Activated CD4-positive, alpha-beta T cell treated with anti-CD3 and anti-CD28 coated beads for 4 hours (primary cell): Measurements from ENCODE around the gene SH3BP1.

Source experiments
- DNase-seq, 2 donors: peaks; one replicate each; pipeline ENCODE4 v3.0.0-alpha.2; 2020

Gene SH3BP1

DNA sequence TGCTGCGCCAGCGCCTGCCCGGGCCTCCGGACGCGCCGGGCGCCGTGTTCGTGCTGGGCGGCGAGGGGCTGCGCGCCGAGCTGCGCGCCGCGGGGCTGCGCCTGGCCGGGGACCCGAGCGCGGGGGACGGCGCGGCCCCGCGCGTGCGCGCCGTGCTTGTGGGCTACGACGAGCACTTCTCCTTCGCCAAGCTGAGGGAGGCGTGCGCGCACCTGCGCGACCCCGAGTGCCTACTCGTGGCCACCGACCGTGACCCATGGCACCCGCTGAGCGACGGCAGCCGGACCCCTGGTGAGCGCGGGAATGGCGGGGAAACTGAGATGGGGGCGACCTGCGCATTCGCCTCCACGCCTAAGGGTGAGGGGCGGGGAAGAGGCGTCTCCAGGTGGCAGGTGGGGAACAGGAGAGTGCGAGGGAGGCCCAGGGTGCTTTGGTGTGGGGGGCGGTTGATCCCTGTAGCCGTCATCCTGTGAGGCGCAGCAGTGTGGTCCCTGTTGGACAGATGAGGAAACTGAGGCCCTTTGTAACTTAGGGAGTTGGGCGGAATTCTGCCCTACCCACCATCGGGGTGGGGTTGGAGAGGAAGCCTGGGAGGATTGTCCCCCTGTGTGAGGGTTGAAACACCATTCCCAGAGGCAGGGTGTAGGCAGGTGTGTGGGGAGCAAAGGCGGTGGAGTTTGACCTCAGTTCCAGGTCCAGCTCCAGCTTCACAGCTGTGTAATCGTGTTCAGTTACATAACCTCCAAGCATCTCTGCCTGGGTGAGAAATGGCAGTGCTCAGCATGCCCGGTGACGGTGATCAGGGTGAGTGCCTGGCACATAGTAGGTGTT, 19.8 kb downstream of the SH3BP1 start:
- DNase-seq = no peak

DNA sequence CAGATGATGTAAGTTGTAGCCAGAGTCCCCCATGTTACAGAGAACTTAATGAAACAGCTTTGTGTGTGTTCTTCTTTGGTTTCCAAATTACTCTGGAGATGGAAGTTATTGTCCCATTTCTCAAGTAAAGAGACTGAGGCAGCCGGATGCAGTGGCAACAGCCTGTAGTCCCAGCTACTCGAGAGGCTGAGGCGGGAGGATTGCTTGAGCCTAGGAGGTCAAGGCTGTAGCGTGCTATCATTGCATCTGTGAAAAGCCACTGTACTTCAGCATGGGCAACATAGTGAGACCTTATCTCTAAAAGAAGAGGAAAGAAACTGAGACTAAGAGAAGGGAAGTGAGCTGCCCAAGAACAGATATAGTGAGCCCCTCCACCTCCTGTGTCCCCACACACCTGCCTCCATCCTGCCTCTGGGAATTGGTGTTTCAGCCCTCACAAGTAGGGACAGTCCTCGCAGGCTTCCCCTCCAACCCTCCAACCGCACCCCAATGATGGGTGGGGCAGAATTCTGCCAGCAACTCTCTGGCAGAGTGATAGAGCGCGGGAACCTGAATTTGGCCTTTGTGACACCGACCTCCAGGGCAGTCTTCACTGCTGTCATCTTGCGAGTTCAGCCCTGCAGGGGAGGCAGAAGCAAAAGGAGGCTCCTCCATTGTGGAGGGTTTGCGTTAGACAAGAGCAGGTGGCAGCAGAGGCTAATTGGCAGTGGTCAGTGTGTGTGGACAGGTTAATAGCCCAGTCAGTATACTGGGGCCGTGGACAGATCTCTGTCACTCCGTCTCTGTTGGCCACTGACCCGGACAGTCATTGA, 20.6 kb downstream of the SH3BP1 start:
- DNase-seq = no peak

DNA sequence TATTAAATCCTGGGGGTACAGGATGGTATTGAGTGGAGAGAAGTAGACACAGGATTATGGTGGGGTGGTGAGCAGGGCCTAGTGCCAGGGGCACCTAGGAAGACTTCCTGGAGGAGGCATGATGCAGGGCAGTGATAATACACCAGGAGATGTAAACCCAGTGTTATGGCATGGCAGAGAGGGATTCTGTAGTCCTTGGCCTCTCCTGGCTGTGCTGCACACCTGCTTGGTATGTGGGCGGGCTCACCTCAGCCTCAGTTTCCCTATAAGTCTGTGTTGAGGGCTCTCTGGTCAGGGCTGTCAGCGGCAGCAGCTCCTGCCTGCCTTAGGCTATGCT, 21.2 kb downstream of the SH3BP1 start:
- DNase-seq = no peak

DNA sequence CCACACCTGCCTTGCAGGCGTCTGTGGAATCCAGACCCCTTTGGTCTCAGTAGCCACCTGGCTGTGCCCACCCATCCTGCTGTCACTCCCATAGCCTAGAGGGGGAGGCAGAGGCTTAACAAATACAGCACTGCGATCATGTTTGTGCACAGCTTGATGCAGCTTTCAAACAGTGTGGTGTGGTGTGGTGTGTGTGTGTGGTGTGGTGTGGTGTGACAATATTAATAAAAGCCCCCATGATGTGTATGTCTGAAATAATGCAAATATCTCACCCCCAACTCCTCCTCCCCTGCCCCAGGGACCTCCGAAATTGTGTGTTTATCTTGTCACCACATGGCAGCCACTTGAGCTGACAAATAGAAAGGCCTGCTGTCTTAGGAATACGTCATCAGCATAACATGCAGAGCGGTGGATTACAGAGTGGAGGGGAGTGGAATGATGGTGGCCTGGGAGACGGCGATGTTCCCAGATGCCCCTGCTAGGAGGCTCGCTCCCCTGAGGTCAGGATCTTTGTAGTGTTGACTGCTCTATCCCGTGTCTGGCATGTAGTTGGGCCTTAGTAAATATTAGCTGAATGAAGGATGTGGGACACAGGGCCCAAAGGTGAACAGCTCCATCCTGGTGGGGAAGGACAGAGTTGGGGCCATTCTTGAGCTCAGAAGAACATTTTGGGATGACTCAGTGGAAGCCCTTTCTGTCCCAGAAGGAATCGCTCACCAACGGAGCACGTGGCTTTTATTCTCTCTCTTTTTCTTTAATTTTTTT, 21.9 kb downstream of the SH3BP1 start:
- no peak for DNase-seq

DNA sequence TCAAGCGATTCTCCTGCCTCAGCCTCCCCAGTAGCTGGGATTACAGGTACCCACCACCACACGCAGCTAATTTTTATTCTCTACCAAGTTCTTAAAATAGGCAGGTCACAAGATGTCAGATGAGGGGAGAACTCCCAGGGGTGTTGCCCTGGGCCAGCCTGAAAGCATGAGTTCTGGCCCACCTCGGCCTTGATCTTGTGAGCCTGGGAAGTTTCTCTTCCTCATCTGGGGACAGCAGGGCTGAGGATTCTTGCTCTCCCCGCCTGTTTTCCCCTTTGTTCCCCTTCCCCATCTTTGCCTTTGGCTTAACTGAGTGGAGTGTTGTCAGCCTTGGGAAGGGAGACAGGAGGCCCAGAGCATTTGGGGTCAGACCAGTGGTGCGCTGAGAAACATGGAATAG, 22.6 kb downstream of the SH3BP1 start:
- DNase-seq = no peak

DNA sequence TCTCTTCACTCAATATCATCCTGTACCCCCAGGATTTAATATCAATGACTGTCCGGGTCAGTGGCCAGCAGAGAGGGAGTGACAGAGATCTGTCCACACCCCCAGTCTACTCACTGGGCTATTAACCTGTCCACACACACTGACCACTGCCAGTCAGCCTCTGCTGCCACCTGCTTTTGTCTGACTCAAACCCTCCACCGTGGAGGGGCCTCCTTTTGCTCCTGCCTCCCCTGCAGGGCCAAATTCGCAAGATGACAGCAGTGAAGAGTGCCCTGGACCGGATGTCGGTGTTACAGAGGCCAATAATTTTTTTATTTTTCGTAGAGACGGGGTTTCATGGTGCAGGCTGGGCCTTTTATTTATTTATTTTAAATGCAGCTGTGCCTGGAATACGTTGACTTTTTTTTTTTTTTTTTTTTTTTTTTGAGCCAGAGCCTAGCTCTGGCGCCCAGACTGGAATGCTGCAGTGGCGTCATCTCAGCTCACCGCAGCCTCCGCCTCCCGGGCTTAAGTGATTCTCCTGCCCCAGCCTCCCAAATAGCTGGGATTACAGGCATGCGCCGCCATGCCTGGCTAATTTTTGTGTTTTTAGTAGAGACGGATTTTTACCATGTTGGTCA, 24.2 kb downstream of the SH3BP1 start:
- no peak for DNase-seq

DNA sequence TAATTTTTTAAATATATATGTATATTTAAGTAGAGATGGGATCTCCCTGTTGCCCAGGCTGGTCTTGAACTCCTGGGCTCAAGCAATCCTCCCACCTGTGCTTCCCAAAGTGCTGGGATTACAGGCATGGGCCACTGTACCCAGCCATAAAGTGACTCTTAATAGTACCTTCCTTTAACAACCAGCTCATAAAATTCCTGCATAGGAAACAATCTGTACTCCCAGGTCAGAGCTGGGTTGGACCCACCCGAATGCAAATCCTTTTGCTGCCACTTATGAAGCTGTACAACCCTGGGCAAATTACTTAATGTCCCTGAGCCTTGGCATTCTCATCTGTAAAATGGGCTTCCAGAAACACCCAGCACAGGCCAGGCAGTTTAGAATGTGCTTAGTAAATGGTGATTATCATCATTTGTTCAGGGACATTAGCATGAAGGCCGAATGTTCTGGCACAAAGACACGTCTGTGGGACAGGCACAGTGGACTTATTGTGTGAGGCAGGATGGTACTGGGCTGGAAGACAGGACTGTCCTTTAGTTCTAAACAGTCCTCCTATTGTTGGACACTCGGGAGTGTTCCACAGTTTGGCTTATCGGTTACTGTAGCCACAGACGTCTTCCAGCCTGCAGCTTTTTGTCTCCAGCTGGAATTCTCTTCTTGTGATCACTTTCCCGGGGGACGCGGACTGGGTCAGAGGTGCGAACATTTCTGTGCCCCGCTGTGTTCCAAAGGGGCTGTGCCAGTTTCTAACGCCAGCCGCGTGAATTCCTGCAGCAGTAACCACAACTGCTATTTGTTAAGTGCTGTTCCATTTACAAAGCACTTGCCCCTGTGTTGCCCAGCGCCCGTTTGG, 25.0 kb downstream of the SH3BP1 start:
- DNase-seq = no peak

DNA sequence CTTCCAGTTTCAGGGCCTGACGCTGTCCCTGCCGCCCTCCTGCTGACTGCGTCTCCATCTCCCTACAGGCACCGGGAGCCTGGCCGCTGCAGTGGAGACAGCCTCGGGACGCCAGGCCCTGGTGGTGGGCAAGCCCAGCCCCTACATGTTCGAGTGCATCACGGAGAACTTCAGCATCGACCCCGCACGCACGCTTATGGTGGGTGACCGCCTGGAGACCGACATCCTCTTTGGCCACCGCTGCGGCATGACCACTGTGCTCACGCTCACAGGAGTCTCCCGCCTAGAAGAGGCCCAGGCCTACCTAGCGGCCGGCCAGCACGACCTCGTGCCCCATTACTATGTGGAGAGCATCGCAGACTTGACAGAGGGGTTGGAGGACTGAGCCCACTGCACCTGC, 26.0 kb downstream of the SH3BP1 start:
- DNase-seq = no peak

DNA sequence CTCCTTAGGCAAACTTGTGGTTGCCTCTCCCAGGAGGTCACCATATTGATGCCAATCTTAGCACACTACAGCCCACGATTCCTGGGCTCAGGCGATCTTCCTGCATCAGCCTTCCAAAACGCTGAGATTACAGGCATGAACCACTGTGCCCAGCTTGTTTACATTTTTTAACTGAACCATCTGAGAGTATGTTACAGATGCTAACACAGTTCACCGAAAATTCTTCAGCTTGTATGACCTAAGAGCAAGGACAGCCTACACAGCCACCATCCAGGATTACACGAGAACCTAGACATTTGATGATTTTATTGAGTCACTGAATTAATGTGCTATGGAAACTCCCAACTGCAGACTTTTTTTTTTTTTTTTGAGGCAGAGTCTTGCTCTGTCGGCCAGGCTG, 30.1 kb downstream of the SH3BP1 start:
- DNase-seq = no peak

DNA sequence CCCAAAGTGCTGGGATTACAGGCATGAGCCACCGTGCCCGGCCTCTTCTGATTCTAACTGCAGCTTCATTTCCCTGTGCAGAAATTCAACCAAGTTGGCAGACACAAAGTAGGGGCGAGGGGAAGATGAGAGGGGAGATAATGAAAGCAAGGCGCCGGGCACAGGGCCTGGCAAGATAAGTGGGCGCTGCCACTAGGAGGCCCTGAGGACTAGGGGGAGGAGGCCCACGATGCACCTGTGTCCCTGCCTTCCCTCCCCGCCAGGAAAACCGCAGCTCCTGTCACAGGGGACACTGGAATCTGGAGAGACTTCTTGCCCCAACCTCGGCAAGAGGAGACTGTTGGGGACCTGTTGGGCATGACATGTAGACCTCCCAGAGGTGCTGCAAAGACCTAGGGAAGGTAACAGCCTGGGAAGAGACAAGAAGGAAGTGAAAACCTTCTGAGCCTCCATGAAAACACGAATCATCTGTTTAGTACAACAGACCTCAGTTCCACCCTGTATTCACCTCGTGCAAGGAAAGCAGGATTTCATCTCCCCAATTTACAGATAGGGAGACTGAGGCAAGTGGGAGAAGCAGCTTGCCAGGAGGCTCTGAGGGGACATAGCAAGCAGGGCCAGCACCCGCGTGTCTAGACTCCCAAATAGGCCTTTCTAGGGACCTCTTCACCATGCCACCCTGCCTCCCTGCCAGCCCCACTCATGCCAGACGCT, 32.9 kb downstream of the SH3BP1 start:
- DNase-seq = no peak

DNA sequence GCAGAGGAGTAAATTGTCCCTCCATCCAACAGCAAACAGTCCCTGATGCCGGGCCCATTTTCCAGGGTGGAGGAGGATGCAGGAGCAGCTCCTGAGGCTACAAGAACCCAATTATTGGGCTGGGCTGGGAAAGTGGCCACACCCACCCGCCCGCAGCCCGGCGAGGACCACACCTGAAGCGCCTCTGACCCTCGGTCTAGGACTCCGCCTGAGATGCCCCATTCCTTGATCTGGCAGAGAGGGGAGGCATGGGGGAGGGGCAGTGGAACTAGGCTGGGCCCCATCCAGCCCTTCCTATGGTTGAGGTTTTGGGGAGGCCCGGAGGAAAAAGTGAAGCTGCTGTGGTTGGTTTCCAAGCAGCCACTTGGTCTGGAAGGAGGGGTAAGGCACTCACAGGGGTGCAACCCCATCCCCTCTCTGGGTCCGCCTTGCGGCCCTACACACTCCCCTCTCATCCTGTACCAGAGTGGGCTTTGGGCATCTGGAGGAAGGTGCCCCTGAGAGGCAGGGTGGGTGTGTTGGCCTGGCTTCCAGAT, 33.5 kb downstream of the SH3BP1 start:
- DNase-seq = no peak

DNA sequence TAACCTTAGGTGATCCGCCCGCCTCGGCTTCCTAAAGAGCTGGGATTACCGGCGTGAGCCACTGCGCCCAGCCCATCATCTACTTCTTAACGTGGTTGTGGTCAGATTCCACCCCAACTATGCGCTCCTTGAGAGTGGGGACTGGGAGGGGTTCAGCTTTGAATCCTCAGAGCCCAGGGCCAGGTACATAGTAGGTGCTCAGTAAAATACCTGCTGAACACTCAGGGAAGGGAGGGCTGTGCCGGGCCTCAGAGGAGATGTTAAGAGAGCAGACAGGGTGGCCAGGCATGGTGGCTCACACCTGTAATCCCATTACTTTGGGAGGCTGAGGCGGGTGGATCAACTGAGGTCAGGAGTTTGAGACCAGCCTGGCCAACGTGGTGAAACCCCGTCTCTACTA, 34.8 kb downstream of the SH3BP1 start:
- DNase-seq = no peak

DNA sequence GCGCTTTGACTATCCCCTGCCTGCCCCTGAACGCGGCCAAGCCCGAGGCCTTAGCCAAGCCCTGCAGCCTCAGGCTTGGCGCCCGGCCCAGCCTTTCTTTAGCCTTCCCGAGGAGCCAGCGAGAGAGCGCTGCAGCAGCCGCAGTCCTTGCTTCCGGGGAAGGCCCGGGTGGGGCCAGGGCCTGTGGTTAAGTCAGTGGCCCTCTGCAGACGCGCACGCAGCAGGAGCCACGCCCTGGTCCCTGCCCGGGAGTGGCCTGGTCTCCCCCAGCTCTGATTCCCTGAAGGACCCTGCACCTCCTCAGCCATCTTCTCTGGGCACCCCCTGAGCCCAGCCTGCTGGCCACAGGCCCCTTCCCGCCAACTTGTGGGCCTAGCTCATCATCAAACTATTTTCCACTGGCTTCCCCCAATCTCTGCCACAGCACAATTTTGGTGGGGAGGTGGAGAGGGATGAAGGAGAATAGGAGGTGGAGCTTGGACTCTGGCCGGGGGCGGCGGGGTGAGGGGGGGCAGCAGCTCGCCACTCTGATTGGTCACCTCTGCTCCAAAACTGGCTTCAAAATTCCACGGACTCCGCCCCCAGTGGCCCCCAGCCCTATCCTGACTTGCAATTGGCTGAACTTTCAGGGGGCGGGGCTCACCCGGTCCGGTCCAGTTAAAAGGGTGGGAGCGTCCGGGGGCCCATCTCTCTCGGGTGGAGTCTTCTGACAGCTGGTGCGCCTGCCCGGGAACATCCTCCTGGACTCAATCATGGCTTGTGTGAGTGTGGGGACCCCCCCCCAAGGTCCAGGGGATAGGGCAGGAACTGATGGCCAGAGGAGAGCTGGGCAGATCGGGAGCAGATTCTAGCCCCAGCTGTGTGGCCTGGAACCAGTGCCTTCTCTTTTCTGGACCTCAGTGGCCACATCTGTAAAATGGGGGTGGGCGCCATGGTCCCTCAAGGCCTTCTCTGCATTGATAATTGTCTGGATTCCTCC, 35.8 kb downstream of the SH3BP1 start, which contains the start of gene LGALS1:
Gene LGALS1, plus strand, starts transcription at position 686 of the 979 bp plus-strand sequence. Its CDS starts 67 bp downstream, at position 753.
- peak; percentile 31 to 45 for DNase-seq

DNA sequence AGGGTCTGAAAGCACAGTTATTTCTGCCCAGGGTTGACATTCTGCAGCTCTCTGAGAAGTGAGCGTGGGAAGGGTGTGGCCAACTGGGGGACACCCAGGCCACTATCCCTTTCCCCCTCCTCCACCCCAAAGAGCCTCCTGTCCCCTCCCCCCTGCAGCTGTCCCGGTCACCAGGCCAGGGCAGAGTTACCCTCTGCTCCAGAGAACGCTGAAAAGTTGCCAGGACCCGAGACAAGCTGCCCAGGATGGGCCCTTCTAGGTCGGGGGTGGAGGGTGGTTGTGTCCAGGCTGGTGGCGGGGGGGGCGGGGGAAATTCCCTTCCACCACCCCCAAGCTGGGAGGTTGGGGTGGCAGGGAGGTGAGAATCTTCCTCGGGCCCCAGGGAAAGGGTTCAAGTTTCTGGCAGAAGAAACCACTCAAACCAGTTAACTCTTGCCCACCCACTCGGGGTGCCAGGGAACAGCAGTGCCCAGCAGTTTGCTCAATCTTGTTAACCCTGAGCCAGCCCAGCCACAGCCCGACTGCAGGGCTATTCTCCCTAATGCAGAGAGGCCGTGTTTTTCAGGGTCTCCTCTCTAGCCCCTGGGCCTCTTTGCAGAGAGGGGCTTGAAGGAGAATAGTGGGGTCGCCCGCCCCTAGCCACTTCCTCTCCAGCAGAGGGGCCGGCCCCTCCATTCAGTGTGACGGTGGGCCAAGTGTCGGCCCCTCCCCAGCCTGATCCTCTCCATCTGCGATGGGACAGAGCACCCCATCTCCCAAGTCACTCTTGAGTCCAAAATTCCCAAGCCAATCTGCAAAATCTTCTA, 36.7 kb downstream of the SH3BP1 start:
- DNase-seq = peak in 1 of 2 donors; percentile 25

DNA sequence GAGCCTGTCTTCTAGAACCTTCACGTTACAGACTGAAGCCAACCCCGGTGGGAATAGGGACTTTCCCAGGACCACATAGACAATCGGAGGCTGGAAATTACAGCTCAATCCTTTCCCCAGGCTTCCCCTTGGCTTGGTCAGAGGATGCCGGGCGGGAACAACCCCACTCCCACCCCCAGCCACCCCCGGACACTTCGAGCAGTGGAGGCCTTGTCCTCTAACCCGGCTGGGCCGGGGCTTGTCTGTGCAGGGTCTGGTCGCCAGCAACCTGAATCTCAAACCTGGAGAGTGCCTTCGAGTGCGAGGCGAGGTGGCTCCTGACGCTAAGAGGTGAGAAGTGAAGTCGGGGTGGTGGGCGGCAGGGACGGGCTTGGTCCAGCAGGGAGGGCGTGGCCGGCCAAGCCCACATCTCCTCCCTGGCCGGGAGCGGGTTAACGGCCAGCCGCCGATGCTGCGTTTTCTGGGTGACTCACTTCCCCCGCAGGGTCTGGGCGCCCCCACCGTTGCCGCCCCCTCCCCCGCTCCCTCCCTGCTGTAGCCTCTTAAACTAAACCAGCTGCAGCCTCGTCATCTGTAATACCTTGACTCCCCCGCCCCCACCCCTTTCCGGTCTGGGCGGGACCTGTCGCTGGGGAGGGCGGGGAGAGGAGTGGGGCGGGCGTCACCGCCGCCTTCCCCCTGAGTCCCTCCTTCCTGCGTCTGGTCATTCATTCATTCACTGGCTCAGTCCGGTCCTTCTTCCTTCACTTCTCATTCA, 37.4 kb downstream of the SH3BP1 start:
- peak; percentile 96 to 97 for DNase-seq

DNA sequence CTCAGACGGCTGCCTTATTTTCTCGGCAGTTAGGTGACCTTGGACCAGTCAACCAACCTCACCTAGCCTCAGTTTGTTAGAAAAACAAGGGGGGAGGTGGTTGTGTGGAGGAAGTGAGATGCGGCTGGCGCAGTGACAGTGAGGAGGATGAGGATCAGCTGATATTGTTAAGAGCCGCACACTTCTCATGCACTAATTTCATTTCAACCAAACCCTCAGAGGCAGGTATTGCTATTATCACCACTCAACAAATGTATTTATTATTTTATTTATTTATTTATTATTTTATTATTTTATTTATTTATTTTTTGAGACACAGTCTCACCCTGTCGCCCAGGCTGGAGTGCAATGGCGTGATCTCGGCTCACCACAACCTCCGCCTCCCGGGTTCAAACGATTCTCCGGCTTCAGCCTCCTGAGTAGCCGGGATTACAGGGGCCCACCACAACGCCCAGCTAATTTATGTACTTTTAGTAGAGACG, 38.1 kb downstream of the SH3BP1 start:
- DNase-seq = no peak

DNA sequence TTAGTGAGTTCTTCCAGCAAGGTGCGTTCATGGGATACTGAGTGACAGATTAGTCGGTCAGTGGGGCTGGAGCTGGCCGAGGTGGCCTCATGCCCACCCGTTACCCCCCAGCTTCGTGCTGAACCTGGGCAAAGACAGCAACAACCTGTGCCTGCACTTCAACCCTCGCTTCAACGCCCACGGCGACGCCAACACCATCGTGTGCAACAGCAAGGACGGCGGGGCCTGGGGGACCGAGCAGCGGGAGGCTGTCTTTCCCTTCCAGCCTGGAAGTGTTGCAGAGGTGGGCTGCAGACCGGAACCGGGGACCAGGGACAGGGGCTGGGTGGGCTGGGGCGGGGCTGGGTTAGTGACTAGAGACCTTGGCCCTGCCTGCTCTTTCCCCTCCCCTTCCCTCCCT, 38.9 kb downstream of the SH3BP1 start:
- no peak for DNase-seq

DNA sequence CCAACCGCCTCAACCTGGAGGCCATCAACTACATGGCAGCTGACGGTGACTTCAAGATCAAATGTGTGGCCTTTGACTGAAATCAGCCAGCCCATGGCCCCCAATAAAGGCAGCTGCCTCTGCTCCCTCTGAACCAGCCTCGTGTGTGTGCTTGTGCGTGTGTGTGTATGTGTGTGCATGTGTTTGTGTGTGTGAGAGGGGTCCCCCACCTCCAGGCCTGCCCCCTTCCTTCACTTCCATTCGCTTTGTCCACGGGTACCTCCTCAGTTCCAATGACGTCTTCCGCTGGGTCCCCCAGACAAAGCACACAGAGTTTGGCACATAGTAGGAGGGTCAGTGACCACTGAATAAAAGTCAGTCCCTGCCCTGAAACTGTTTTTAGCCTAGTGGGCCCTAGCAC, 40.2 kb downstream of the SH3BP1 start:
- DNase-seq = no peak
